Hepatocyte (in vitro differentiated cells): Measurements from ENCODE around the gene RPL18A.

Experiments used
- CTCF ChIP-seq: fragments of 200-600 bp; sonication (generic); IDR thresholded peaks from 2 replicates; pipeline ENCODE4 v1.5.1; 2016; ENCODE audit warnings: antibody characterized with exemption, mild to moderate bottlenecking; ENCODE audit not compliant: poor library complexity
- EZH2 ChIP-seq: fragments of 200-600 bp; sonication (generic); IDR thresholded peaks from 2 replicates; pipeline ENCODE4 v1.6.1; 2016; ENCODE audit warnings: antibody characterized with exemption, mild to moderate bottlenecking, borderline replicate concordance
- EZH2phosphoT487 ChIP-seq: fragments of 200-600 bp; sonication (generic); IDR thresholded peaks from one replicate; pipeline ENCODE4 v1.6.1; 2018; ENCODE audit warnings: antibody characterized with exemption, mild to moderate bottlenecking, low read depth, moderate library complexity; ENCODE audit not compliant: unreplicated experiment, severe bottlenecking

- no peak for TF ChIP-seq CTCF
- no peak for TF ChIP-seq EZH2
- no peak for TF ChIP-seq EZH2phosphoT487
Observed at GRCh38 chr19:17830567-17831418, 28.9 kb upstream of the RPL18A start.
